Stimulated activated CD8-positive, alpha-beta memory T cell treated with anti-CD3 and anti-CD28 coated beads, Interleukin-2, amount 100 ng/mL, for 48 hours (primary cell): ENCODE data around the gene SPON2.
"Not testable (repeated sequence)": the region's sequence is repeated elsewhere in the genome, so short reads cannot be mapped to it uniquely, and the experiment has no call there.

Source experiments
- DNase-seq, 2 donors: peaks; one replicate each; pipeline ENCODE4 v3.0.0-alpha.2; 2020; ENCODE audit warnings: low read depth in 2 of 2

Gene SPON2

DNA sequence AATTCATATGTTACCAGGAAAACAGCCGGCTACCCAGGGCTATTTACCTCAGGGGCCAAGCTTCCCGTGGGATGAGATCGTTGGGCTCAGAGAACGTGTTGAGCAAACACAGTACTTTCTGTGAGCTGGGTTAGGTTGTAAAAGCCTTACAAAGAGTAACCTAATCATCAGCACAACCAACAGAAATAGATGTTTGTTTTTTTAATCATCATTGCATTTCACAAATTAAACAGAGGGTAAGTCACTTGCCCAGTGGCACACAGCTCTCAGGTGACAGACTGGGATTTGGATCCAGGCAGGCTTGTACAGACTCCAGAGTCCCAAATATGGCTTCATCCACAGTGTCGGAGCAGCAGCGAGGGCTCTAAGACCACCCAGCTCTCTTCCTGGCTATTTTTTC, 20.1 kb downstream of the SPON2 start:
- no peak for DNase-seq

DNA sequence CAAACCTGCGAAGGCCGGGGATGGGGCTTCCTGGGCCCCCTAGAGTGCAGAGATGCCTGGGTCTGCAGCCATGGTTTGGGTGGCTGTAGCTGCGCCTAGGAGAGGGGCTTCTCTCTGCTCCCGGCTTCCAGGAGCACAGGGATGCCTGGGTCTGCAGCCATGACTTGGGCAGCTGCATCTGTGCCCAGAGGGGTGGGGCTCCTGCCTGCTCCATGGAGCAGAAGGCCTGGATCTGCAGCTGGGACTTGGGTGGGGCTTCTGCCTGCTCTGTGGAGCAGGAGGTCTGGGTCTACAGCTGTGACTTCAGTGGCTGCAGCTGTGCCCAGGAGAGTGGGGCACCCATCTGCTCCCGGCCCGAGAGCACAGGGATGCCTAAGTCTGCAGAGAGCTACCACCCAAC, 20.8 kb downstream of the SPON2 start:
- DNase-seq: no peak

DNA sequence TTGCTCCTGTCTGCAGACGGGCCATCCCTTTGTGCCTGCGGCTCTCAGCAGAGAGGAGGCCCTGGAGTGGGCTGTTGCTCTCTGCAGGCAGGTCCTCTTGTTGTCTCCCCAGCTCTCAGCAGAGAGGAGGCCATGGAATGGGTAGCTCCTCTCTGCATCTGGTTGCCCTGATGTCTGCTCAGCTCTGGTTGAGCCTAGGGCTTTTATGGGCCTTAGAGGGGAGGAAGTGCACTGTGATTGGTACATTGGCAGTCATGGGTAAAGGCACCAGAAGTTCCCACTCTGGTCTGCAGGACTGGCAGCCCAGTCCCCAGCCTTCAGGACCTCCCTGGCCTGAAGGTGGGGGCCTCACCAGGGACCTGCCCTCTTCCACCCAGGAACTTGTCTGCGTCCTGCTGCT, 21.5 kb downstream of the SPON2 start:
- DNase-seq: no peak

DNA sequence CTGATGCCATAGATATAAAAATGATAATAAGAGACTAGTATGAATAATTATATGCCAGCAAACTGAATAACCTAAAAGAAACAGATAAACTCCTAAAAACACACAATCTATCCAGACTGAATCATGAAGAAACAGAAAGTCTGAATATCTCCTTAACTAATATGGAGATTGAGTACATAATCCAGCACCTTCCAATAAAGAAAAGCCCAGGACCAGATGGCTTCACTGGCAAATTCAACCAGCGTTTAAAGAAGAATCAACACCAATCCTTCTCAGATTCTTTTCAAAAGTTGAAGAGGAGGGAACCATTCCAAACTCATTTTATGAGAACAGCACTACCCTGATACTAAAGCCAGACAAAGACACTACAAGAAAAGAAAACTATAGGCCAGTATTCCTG, 32.5 kb downstream of the SPON2 start:
- DNase-seq: no peak

DNA sequence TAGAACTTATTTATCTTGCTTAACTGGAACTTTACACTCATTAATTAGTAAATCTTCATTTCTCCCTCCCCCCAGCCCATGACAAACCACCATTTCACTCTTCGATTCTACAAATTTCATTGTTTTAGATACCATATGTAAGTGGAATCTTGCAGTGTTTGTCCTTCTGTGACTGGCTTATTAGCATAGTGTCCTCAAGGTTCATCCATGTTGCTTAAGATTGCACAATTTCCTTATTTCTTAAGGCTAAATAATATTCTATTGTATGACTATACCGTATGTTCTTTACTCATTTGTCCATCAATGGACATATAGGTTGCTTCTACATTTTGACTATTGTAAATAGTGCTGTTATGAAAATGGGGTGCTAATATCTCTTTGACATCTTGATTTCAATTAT, 34.5 kb downstream of the SPON2 start:
- DNase-seq: no peak

DNA sequence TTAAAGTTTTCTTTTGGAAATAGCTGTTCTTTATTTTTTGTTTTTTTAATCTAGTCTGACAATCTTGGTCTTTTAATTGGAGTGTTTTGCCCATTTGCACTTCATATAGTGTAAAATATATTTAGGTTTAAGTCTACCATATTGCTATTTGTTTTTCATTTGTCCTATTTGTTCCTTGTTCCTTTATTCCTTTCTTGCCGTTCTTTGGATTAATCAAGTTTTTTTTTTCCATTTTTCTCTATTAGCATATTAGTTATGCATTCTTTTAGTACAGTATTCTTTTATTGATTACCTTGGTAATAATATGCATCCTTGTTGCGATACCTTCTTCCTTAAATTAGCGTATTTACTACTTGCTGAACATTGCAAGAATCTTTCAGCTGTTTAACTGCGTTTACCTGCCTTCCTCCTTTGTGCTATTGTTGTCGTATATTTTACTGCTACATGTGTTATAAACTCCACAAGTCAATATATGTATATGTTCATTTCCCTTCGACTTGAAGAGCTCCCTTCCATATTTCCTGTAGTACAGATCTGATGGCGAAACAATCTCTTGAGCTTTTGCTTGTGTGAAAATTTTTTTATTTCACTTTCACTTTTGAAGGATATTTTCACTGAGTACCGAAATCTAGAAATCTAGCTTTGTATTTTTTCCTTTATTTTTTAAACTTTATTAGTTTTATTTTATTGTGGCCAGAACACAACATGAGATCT, 35.2 kb downstream of the SPON2 start:
- DNase-seq: no peak

DNA sequence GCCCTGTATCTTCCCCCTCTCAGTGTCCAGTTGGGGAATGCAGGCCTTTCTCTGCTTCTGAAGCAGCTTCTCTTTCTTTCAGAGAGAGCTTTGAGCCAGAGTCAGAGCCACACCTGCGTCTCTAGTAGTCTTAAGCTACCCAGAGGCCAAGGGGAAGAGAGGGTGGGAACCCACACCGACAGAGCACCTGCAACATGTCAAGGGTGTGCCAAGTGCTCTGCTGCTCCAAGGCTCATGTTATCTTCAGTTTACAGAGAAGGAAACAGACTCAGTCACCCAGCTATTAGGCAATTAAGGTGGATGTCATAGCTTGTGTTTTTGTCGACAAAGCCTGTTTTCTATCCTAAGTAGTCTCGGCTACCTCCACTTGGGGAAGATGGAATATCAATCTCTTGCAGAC, 36.3 kb downstream of the SPON2 start:
- DNase-seq: no peak

DNA sequence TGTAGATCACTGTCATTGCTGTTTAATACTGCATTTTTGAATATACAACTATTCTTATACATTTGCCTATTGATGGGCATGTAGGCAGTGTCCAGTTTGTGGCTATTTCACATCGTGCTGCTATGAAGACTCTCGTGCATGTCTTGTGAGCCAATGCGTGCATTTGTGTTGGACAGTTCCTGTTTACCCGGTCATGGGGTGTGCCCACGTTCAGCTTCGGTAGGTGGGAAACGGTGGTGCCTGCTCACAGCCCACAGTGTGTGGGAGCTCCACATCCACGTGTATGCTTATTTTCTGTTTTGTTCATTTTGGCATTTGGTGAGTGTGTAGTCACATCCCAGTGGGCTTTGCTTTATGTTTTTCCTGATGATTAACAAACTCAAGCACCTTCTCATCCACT, 39.4 kb downstream of the SPON2 start:
- no peak for DNase-seq

DNA sequence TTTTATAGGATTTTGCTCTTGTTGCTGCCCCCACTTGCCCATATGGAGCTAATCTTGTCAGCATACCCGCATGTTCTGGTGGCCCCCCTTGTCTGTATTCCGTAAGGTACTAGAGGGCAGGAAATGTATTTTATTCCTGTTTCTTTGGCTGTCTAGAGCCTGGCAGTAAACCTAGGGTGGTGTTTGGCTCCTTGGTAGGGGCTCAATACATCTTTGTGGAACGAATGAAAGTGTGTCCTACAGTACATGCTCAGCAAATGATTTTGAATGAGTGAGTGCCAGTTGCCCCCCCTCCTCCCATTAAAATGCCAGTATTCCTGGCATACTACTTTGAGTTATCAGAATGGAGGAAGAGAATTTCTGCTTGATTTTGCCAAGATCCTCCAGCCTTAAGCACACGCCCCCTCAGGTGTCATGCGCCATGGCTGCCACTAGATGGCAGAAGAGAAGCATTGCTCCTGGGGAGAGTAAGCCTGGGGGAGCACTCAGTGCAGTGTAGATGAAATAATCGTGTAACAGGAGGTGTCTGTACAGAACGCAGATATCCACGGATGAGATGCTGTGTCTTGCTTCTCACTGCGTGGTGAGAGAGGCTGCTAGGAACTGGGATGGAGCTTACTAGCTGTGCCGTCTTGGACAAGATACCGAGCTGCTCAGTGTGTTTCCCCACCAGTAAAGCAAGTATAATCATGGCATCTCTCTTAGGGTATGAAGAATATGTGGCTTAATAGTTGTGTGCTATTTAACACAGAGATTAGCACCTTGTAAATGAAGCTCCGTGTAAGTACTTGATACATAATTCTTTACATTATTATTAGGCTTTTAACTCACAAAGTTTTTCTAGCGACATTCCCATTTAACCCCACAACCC, 41.8 kb downstream of the SPON2 start:
- DNase-seq: peak; percentile 36 to 59

DNA sequence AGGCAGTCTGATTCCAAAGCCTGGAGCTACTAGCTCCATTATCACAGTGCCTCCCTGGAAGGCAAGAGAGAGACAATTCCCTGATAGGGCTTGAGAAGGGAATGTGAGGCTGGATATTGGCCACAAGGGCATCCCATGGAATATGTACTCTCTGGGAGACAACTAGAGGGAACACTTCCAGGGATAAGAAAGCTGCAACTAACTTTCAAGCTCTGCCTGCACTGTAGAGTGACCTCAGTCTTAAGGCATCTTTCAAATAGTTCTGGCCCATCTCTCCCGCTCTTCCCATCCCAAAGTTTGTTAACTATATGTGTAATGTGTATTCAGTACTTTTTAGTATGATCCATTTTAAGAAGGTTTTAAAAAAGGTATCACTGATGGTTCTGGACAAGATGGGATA, 45.9 kb downstream of the SPON2 start:
- no peak for DNase-seq

DNA sequence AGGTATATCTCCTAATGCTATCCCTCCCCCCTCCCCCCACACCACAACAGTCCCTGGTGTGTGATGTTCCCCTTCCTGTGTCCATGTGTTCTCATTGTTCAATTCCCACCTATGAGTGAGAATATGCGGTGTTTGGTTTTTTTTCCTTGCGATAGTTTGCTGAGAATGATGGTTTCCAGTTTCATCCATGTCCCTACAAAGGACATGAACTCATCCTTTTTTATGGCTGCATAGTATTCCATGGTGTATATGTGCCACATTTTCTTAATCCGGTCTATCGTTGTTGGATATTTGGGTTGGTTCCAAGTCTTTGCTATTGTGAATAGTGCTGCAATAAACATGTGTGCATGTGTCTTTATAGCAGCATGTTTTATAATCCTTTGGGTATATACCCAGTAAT, 46.9 kb downstream of the SPON2 start:
- DNase-seq: not testable (repeated sequence)

DNA sequence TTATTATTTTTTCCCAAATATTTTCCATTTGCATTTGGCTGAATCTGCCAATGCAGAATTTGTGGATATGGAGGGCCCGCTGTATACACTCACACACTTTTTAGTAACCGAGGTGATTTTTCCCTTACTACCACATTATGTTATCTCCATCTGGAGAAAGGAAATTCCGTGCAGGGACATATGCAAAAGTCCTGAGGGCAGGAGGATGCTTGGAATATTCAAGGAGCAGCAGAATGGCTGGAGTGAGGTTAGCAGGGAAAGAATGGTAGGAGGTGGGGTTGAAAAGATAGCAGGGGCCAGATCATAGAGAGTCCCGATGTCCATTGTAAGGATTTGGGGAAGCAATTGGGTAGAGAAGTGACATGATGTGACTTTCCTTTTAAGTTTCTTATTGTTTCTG, 47.6 kb downstream of the SPON2 start:
- DNase-seq: no peak

DNA sequence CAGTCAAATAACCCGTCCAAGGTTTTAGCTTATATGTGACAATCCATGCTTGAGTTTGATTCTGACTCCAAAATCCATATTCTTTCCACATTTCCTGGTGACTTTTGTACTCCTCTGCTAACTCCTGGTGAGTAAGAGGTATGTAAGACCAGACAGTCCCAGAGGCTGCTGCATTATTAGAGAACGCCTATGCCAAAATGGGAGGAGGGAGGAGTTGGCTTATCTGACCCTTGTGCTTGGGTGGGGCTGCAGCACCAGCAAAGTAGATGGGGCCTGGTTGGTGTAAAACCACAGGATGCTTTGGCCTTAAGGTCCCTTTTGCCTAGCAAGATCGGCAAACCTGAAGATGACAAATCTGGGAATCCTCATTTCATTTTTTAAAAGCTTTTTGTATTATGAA, 49.9 kb downstream of the SPON2 start:
- DNase-seq: no peak
